Breast epithelium (tissue), 3 donors: ENCODE results near the gene SNAPC4.

Experiments
- CTCF ChIP-seq, 3 donors: fragments of 450-650 bp; IDR thresholded peaks; one replicate each; pipeline ENCODE4 v1.5.1; 2016 to 2017; ENCODE audit warnings: antibody characterized with exemption in 3 of 3, mild to moderate bottlenecking in 3 of 3, moderate library complexity in 3 of 3
- POLR2A ChIP-seq: fragments of 450-650 bp; IDR thresholded peaks from one replicate; pipeline ENCODE4 v1.6.1; 2016; ENCODE audit warnings: antibody characterized with exemption, mild to moderate bottlenecking, moderate library complexity
- POLR2AphosphoS5 ChIP-seq, 3 donors: sonication (generic); formaldehyde crosslinking; IDR thresholded peaks; one replicate each; pipeline ENCODE4 v1.6.1; 2017; ENCODE audit warnings: antibody characterized with exemption in 3 of 3

- TF ChIP-seq POLR2A (no peak), CTCF (IDR thresholded peaks at IDR 0.05) (peak; percentile 58 to 93 (median 66)), POLR2AphosphoS5 (IDR thresholded peaks at IDR 0.05) (peak; percentile 18 to 32 (median 19))
Observed at GRCh38 chr9:136400038-136400834, at the start of gene SNAPC4.
